ENCODE measurements around the gene PKN2.

DNA sequence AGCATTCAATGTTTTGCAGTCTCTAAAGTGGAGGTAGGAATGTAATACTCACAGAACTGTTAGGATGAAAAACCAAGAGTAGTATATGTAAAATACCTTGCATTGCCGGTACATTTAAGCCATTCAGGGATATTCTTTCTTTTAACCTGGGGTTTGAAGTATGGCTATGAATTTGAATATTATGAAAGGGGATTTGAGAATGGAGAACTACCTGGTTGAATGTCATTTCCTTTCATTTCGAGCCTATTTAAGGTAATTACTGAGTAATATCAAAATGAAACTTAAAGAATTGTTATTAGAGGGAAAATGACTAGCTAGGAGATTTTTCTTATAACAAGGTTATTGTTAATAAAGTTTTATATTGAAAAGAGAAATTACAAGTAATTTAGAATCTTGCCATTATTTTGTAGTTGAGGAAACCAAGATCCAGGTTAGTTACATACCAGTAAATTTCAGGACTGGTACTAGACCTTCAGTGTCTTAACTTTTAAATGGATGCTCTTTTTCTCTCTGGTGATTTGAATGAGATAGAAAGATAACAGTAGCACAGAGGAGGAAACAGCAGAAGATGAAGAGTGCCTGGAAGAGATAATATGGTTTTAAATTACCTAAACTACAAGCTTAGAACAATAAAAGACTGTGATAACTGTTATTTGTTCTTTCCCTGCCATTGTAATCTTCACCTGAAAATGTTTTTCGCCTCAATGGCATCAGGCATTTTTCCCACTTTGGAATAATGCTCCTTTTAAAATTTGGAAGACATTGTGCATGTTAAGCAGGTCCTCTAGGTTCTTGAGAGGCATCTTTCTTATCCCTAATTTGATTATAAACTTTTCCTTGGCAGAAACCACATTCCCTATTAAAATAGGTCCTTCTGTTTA is 103.2 kb downstream of the PKN2 start:
- TF ChIP-seq CTCF (IDR thresholded peaks at IDR 0.05; ENCODE audit: low read depth, low read length, poor library complexity, severe bottlenecking) (no peak), EZH2phosphoT487 (IDR thresholded peaks at IDR 0.05; ENCODE audit: borderline replicate concordance, low read length) (no peak)
